Keratinocyte (primary cell): ENCODE data around the gene ERI3. TPM values are rescaled to one million over a fixed set of nuclear protein-coding genes. Genes with fewer than 3 reads are reported as not detected.

Experiments used
- DNase-seq: peaks from one replicate; pipeline ENCODE4 v3.0.0-alpha.2; 2011; ENCODE audit warnings: low read depth, missing footprints, low spot score
- FAIRE-seq: peaks from 2 replicates; lab custom pipeline; 2011; peaks lifted over from hg19 to GRCh38; lab: Jason Lieb, UNC
- H2AFZ ChIP-seq: 2 replicates; pipeline ENCODE4 v1.6.0; 2012; ENCODE audit warnings: low read length, control low read depth, inconsistent platforms; ENCODE audit not compliant: control insufficient read depth
- H3K27ac ChIP-seq: 2 replicates; pipeline ENCODE4 v1.5.1; 2011; ENCODE audit warnings: low read length; ENCODE audit not compliant: control insufficient read depth, insufficient read depth
- H3K27me3 ChIP-seq: 3 replicates; pipeline ENCODE4 v1.6.0; 2011; ENCODE audit warnings: low read length; ENCODE audit not compliant: control insufficient read depth, insufficient read depth; ENCODE audit errors: extremely low read depth
- H3K36me3 ChIP-seq, 2 experiments: 2 replicates in 1 of 2; 3 replicates in 1 of 2; pipeline ENCODE4 v1.5.1; 2011; ENCODE audit warnings: low read length in 2 of 2, mild to moderate bottlenecking in 1 of 2; ENCODE audit not compliant: control insufficient read depth in 2 of 2, insufficient read depth in 2 of 2; ENCODE audit errors: extremely low read depth in 1 of 2
- H3K4me1 ChIP-seq: 3 replicates; pipeline ENCODE4 v1.5.1; 2011; ENCODE audit warnings: low read length; ENCODE audit not compliant: control insufficient read depth, insufficient read depth; ENCODE audit errors: extremely low read depth
- H3K4me2 ChIP-seq: 3 replicates; pipeline ENCODE4 v1.6.0; 2011; ENCODE audit warnings: low read depth, low read length; ENCODE audit not compliant: control insufficient read depth, insufficient read depth; ENCODE audit errors: extremely low read depth
- H3K4me3 ChIP-seq, 3 experiments: fragments of 200-600 bp in 1 of 3; sonication (generic) in 1 of 3; 2 replicates in 2 of 3; 3 replicates in 1 of 3; pipeline ENCODE4 v1.5.1; 2011 to 2016; ENCODE audit warnings: low read length in 3 of 3, mild to moderate bottlenecking in 3 of 3, control low read depth in 2 of 3, inconsistent platforms in 1 of 3, low read depth in 1 of 3, mixed read lengths in 1 of 3, mixed run types in 1 of 3, moderate library complexity in 1 of 3; ENCODE audit not compliant: control insufficient read depth in 2 of 3, insufficient read depth in 2 of 3; ENCODE audit errors: extremely low read depth in 1 of 3
- H3K79me2 ChIP-seq: 2 replicates; pipeline ENCODE4 v1.6.0; 2012; ENCODE audit warnings: low read length; ENCODE audit not compliant: control insufficient read depth, insufficient read depth
- H3K9ac ChIP-seq: 3 replicates; pipeline ENCODE4 v1.6.0; 2011; ENCODE audit warnings: low read length; ENCODE audit not compliant: control insufficient read depth, insufficient read depth; ENCODE audit errors: extremely low read depth
- H3K9me1 ChIP-seq: 3 replicates; pipeline ENCODE4 v1.6.0; 2011; ENCODE audit warnings: low read length; ENCODE audit not compliant: control insufficient read depth, insufficient read depth; ENCODE audit errors: extremely low read depth
- H3K9me3 ChIP-seq: 2 replicates; pipeline ENCODE4 v1.5.1; 2012; ENCODE audit warnings: low read depth, low read length; ENCODE audit not compliant: control insufficient read depth
- H4K20me1 ChIP-seq: 3 replicates; pipeline ENCODE4 v1.6.0; 2011; ENCODE audit warnings: low read length; ENCODE audit not compliant: control insufficient read depth, insufficient read depth; ENCODE audit errors: extremely low read depth
- CTCF ChIP-seq, 3 experiments: IDR thresholded peaks in 1 of 3; conservative IDR thresholded peaks in 1 of 3; optimal IDR thresholded peaks in 1 of 3; 2 replicates in 2 of 3; 3 replicates in 1 of 3; pipeline versions ENCODE3 to v1.5.1; 2011; ENCODE audit warnings: low read length in 3 of 3, mild to moderate bottlenecking in 3 of 3, moderate library complexity in 2 of 3, control low read depth in 1 of 3, inconsistent platforms in 1 of 3; ENCODE audit not compliant: insufficient read depth in 2 of 3; ENCODE audit errors: extremely low read depth in 1 of 3
- EZH2 ChIP-seq: IDR thresholded peaks from one replicate; pipeline ENCODE4 v1.6.1; 2012; ENCODE audit warnings: inconsistent platforms, mild to moderate bottlenecking, low read length, moderate library complexity
- dilution Hi-C: fragments of 300-500 bp; cut with MboI; formaldehyde crosslinking; loops from one replicate; pipeline ENCODE4 v1.7.0; 2020; ENCODE audit warnings: low sequenced_read_pairs; ENCODE audit not compliant: extremely low pct_ligation_motif_present
- polyA plus RNA-seq, 5 experiments: library from polyadenylated mRNA; depleted of rRNA in 3 of 5; stranded (reverse) in 3 of 5; stranded (forward) in 1 of 5; unstranded in 1 of 5; fragments of >200 nt; gene quantifications; 1 replicate in 1 of 5; 2 replicates in 3 of 5; 3 replicates in 1 of 5; pipeline versions ENCODE4 v1.2.1 to v1.2.3, GENCODE V29; 2011 to 2012; ENCODE audit warnings: missing spikeins in 2 of 5, low read depth in 1 of 5, low replicate concordance in 1 of 5

ERI3 gene
- polyA plus RNA-seq, 1 donor (not counting 4 experiments of a cell fraction or from before 2014, with no cell fraction given), result 43.7 TPM

GRCh38 chr1:44254392-44254910, 100.6 kb downstream of the ERI3 start:
- H3K27ac ChIP-seq, result no peak overlapping the region
- TF ChIP-seq EZH2 (no peak), CTCF (optimal IDR thresholded peaks at IDR 0.05 in 1 of 3, IDR thresholded peaks at IDR 0.05 in 1 of 3, conservative IDR thresholded peaks at IDR 0.05 in 1 of 3; ENCODE audit: extremely low read depth in 1 of 3, insufficient read depth in 2 of 3, low read length in 3 of 3) (no peak)
- no peak overlapping the region for H2AFZ ChIP-seq
- FAIRE-seq, result no peak
- no peak overlapping the region for H3K9ac ChIP-seq
- peaks cover 3% of the 10 kb centered on the region for H4K20me1 ChIP-seq
- H3K27me3 ChIP-seq, result no peaks in the 10 kb centered on the region
- H3K9me3 ChIP-seq, result no peaks in the 10 kb centered on the region
- no peak for DNase-seq
- H3K4me2 ChIP-seq, result no peak overlapping the region
- peaks cover 2% of the 10 kb centered on the region for H3K9me1 ChIP-seq
- dilution Hi-C loops, result no loop called here
- peaks cover 3 to 6% of the 10 kb centered on the region in 2 experiments for H3K36me3 ChIP-seq
- H3K4me1 ChIP-seq, result no peaks in the 10 kb centered on the region
- H3K4me3 ChIP-seq, result no peak overlapping the region
- H3K79me2 ChIP-seq, result no peaks in the 10 kb centered on the region

GRCh38 chr1:44251989-44252671, 102.9 kb downstream of the ERI3 start:
- H3K9me3 ChIP-seq, result no peaks in the 10 kb centered on the region
- peaks cover 3% of the 10 kb centered on the region for H4K20me1 ChIP-seq
- H3K36me3 ChIP-seq, result peaks cover 1 to 6% of the 10 kb centered on the region in 2 experiments
- no peak overlapping the region for H3K4me3 ChIP-seq
- no peak overlapping the region for H2AFZ ChIP-seq
- dilution Hi-C loops, result no loop called here
- peaks cover 2% of the 10 kb centered on the region for H3K9me1 ChIP-seq
- FAIRE-seq, result no peak
- H3K79me2 ChIP-seq, result no peaks in the 10 kb centered on the region
- peaks cover under 1% of the 10 kb centered on the region for H3K4me1 ChIP-seq
- no peaks in the 10 kb centered on the region for H3K27me3 ChIP-seq
- DNase-seq, result no peak
- H3K27ac ChIP-seq, result no peak overlapping the region
- no peak overlapping the region for H3K9ac ChIP-seq
- H3K4me2 ChIP-seq, result no peak overlapping the region
- no peak for TF ChIP-seq EZH2
- no peak for TF ChIP-seq CTCF (optimal IDR thresholded peaks at IDR 0.05 in 1 of 3, IDR thresholded peaks at IDR 0.05 in 1 of 3, conservative IDR thresholded peaks at IDR 0.05 in 1 of 3; ENCODE audit: extremely low read depth in 1 of 3, insufficient read depth in 2 of 3, low read length in 3 of 3)
